CD4-positive, alpha-beta T cell treated with Interleukin-21 for 1 hour (primary cell): ENCODE measurements around the gene SLC5A3.

Experiments
- DNase-seq: peaks from one replicate; pipeline ENCODE4 v3.0.0-alpha.2; 2020

Gene SLC5A3

DNA sequence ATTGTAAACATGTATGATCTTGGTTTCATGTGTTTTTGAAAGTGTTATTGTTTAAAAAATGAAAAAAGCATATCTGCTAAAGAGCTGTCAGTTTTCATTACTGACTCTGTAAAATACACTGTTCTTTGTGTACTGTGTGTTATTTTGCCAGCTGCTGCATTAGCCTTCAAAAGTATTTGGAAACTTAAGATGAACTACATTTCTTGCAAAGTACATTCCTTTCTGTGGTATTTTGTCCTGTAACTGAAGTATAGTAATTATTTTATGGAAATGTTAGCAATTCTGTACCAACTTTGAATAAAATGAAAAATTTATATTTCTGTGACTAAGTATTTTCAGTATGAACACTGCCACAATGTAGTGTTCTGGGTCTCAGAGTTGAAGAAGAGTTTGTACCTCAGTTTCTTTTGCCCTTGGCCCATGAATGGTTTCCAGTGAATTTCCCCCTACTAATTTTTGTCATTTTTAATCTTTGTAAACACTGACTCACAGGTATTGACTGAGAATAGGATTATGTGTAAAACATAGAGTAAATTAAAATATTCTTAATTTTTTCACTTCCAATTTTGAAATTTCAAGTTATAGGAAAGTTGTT, 32.7 kb downstream of the SLC5A3 start:
- no peak for DNase-seq

DNA sequence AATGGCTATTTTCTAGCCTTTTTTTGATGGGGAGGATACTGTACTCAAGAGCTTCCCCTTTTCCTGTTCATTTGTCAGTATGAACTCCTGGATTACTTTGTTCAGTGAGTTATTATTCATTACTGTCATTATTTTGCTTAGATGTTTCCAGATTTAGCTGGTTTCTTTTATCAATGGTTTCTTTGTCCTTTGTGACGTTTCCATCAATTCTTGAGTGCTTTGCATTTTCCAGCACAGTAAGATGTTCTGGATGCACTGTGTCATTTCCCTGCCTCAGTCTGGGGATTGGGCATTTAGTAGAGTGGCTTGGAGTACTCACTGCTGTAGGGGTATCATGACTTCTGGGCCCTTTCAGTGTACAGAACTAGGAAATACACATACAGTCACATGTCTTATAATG, 34.2 kb downstream of the SLC5A3 start:
- no peak for DNase-seq

DNA sequence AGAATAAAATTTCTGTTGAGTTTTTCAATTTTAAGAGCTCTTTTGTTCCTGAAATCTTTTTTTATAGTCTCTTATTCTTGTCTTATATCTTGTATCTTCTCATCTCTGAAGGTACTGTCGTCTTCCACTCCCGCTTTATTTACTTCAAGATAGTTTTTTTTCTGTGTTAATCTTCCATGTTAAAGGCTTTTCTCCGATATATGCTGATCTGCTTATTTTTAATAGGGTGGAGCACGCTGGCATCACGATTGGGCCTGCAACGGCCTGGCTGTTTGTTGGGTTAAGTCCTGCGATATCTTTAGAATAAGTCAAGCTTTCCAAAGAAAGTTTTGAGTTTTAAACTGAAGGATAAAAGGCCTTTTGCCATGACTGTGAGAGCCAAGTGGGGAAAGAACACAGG, 35.7 kb downstream of the SLC5A3 start:
- no peak for DNase-seq

DNA sequence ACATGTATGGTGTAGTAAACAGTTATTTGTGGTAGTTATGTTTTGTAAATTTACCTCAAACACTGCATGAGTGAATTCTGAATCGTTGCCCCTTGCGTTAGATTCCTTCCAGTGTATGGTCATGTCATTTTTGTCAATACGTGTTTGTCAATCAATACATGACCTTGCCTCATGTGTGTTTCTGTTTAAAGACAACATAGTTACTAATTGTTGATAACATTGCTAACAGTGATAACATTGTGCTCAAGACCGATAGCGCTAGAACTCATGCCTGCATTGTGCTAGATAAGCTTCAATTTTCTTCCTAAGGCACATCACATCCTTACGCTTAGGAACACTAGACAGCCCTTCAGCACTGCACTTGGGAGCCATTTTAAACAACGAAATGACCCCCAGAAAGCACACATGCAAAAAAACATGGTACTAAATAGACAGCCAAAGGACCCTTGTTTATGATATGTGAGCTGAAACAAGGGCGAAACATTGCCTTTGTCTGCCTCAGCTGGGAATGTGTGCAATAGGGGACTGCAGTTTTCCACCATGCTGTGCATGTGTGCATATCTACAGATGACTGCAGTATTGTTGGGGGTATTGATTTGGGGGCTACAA, 37.3 kb downstream of the SLC5A3 start:
- DNase-seq, result no peak

DNA sequence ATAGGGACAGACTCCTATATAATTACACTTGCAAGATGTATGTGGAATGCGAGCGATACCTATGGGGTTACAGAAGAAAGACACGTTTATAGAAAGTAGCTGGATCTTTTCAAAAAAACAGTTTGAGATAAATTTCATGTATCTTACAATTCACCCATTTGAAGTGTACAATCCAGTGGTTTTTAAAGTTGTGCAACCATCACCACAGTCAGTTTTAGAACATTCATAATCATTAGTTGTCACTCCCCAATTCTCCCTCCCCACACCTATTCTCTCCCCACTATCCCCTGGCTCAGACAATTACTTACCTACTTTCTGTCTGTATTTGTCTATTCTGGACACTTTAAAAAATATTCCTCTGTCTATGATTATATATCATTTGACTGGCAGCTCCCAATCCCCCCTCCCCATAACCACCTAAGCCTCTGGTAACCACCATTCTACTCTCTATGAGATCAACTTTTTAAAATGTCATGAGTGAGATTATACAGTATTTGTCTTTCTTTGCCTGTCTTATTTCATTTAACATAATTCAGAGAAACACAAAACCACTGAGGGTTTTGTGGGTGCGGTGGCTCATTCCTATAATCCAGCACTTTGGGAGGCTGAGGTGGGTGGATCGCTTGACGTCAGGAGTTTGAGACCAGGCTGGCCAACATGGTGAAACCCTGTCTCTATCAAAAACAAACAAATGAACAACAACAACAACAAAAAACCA, 39.1 kb downstream of the SLC5A3 start:
- no peak for DNase-seq

DNA sequence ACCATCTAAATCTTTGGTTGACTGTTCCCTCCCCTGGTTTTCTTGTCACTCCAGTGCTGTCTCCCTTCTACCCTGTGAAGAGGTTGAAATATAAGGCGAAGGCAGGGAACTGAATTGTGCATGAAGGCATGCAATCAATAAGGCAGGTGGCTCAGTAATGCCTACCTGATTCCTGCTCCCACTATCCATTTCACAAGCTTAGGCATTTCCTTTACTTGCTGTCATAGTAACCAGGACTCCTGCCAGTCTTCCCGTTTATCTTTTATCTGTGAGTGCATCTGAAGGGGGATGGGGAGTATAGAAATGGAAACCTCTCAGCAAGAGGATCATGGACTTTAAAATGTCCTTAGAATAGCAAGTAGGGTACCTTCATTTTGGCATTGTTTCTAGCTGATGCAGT, 40.5 kb downstream of the SLC5A3 start:
- DNase-seq, result no peak

DNA sequence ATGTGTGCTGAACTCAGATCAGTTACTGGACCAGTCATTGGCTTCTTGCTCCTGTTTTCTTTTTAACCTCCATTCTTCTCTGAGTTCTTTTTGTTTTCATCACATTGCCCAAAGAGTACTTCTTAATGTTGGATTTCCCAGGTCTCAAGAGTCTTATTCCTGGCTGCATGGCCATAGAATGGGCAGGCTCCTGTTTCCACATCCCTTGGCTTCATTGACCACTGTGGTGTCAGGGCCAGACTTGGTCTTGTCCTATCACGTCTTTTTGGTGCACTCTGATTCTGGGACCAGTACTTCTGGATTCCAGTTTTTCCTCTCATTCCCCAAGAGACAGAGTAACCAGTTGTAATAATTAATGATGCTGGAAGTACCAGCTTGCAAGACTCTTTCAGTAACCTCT, 41.8 kb downstream of the SLC5A3 start:
- DNase-seq, result no peak

DNA sequence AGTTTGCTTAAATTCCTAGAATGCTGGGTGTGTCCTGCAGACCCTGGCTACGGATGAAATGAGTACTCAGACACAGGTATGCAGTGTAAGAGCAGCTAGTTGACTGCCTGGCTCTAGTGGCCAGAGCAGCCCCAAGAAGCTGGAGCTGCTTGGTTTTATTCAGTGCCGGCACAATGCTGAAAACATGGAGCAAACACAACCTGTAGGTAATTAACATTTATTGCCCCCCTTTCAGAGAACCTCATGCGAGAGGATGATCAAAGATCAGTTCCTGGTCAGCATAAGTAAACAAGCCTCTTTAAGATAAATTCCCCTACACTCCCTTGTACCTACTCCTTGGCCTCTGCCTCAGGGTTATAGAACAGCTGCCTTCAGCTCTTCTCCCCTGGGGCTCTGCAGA, 43.2 kb downstream of the SLC5A3 start:
- DNase-seq, result no peak

DNA sequence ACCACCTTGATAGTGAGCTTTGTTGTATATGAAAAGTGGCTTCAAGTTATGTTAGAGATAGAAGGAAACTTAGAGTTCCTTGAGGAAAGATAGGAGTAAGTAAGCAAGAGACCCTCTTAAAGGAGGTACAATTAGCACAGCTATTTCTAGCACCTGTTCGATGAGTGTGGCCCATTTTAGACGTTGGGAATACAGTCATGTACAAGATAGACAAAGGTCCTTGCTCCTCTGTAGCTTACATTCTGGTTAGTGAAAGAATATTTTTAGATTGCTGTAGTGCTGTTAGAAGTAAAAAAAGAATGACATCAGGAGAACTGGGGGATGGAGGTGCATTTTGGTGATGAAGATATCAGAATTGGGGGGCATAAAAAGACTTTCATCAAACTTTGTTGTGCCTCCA, 47.5 kb downstream of the SLC5A3 start:
- DNase-seq, result no peak

DNA sequence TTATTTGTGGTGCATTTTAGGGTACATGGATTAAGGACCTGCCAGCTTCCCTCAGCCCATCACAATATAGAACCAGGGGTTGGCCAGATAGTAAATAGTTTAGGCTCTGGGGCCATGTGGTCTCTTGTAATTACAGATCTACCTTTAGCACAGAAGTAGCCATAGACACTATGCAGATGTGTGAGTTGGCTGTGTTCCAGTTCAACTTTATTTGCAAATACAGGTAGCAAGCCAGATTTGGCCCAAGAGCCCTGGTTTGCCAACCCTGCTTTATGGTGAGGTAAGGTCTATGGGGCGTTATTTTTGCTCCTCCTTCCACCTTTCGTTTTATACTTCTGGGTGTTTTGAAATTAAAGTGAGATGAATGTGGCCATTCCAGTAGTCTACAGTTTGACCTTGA, 48.7 kb downstream of the SLC5A3 start:
- no peak for DNase-seq
